ENCODE measurements around the gene NSD2.
"Not testable (repeated sequence)": the region's sequence is repeated elsewhere in the genome, so short reads cannot be mapped to it uniquely, and the experiment has no call there.

The NSD2 gene

DNA sequence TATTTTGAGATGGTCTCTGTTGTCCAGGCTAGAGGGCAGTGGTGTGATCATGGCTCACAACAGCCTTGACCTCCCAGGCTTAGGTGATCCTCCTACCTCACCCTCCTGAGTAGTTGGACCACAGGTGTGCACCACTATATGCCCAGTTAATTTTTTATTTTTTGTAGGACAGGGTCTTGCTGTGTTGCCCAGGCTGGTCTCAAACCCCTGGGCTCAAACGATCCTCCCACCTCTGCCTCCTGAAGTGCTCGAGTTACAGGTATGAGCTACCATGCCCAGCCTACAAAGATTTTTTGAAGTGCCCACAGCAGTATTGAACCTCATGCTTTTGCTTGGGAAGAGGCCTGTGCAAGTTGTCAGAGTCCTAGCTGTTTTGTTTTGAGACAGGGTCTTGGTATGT lies 31.1 kb downstream of the NSD2 start:
- TF ChIP-seq MYC (IDR thresholded peaks at IDR 0.05; ENCODE audit: low read depth, low read length), result no peak
- no peak for TF ChIP-seq POLR2A (IDR thresholded peaks at IDR 0.05; ENCODE audit: extremely low read depth, insufficient read length)
- TF ChIP-seq, protein P1, sequence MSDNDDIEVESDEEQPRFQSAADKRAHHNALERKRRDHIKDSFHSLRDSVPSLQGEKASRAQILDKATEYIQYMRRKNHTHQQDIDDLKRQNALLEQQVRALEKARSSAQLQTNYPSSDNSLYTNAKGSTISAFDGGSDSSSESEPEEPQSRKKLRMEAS (IDR thresholded peaks at IDR 0.05; ENCODE audit: low read depth, low read length), result no peak
- TF ChIP-seq, protein P2, sequence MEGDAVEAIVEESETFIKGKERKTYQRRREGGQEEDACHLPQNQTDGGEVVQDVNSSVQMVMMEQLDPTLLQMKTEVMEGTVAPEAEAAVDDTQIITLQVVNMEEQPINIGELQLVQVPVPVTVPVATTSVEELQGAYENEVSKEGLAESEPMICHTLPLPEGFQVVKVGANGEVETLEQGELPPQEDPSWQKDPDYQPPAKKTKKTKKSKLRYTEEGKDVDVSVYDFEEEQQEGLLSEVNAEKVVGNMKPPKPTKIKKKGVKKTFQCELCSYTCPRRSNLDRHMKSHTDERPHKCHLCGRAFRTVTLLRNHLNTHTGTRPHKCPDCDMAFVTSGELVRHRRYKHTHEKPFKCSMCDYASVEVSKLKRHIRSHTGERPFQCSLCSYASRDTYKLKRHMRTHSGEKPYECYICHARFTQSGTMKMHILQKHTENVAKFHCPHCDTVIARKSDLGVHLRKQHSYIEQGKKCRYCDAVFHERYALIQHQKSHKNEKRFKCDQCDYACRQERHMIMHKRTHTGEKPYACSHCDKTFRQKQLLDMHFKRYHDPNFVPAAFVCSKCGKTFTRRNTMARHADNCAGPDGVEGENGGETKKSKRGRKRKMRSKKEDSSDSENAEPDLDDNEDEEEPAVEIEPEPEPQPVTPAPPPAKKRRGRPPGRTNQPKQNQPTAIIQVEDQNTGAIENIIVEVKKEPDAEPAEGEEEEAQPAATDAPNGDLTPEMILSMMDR (IDR thresholded peaks at IDR 0.05; ENCODE audit: low read depth, low read length), result no peak
- H3K4me3 ChIP-seq (ENCODE audit: low read depth, low read length), result no peak overlapping the region
- no peak for DNase-seq (ENCODE audit: low read depth)

DNA sequence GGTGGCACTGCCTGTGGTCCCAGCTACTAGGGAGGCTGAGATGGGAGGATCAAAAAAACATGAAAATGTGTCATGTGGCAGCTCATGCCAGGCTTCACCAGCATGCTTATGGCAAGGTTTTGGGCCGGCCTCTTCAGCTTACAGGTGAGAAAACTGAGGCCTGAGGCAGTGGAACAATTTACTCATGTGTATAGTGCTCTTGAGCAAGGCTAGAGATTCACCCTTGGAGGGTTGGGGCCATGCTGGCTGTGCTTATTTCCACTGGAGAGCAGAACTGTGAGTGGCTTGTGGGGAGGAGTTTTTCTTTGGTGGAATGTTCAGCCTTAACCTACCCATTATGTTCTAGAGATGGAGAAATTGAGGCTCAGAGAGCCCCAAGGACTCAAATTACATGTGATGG lies 31.8 kb downstream of the NSD2 start:
- no peak for DNase-seq (ENCODE audit: low read depth)
- no peak overlapping the region for H3K4me3 ChIP-seq (ENCODE audit: low read depth, low read length)
- TF ChIP-seq, protein P1 (IDR thresholded peaks at IDR 0.05; ENCODE audit: low read depth, low read length), result no peak
- TF ChIP-seq, protein P2 (IDR thresholded peaks at IDR 0.05; ENCODE audit: low read depth, low read length), result no peak
- no peak for TF ChIP-seq MYC (IDR thresholded peaks at IDR 0.05; ENCODE audit: low read depth, low read length)
- no peak for TF ChIP-seq POLR2A (IDR thresholded peaks at IDR 0.05; ENCODE audit: extremely low read depth, insufficient read length)

DNA sequence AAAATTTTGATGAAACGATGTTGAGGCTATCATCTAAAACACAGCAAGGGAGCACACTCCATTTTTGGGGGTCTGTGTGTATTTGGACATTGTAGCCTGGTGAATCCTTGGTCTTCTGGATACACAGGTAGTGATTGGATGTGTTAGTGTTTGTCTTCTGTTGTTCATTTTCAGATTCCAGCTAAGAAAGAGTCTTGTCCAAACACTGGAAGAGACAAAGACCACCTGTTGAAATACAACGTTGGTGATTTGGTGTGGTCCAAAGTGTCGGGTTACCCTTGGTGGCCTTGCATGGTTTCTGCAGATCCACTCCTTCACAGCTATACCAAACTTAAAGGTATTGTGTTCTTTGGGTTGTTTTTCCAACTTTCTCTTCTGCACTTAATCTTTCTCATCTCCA lies 32.8 kb downstream of the NSD2 start:
- TF ChIP-seq MYC (IDR thresholded peaks at IDR 0.05; ENCODE audit: low read depth, low read length) (no peak), POLR2A (IDR thresholded peaks at IDR 0.05; ENCODE audit: extremely low read depth, insufficient read length) (no peak)
- TF ChIP-seq, protein P2 (IDR thresholded peaks at IDR 0.05; ENCODE audit: low read depth, low read length), result no peak
- TF ChIP-seq, protein P1 (IDR thresholded peaks at IDR 0.05; ENCODE audit: low read depth, low read length), result no peak
- no peak overlapping the region for H3K4me3 ChIP-seq (ENCODE audit: low read depth, low read length)
- DNase-seq (ENCODE audit: low read depth), result no peak

DNA sequence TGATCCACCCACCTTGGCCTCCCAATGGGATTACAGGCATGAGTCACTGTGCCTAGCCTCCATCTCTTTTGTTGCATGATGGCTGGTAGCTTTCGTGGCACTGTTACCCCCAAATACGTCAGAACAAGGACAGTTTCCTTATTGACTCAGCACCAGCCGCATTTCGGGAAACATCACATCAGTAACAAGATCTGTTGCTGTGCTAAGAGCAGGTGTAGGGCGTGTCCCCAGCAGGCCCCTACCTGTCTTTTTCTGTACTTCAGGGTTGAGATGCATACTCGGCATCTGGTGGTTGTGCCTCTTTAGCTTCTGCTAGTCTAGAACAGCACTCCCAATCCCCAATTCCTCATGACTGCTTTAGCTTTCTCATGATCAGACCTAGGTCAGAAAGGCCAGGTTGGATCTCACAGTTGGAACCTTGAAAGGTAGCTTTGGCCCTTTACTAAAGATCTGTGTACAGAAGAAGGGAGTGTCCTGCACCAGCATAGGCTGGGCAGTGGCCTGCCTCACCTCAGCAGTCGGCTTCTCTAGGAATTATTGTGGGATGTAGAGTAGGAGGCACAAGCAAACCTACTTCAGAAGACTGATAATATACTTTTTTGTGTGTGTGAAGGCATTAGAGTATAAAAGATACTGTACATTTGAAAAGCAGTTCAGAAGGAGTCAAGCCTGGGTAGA lies 36.8 kb downstream of the NSD2 start:
- no peak for DNase-seq (ENCODE audit: low read depth)
- H3K4me3 ChIP-seq (ENCODE audit: low read depth, low read length), result no peak overlapping the region
- TF ChIP-seq, protein P2 (IDR thresholded peaks at IDR 0.05; ENCODE audit: low read depth, low read length), result no peak
- TF ChIP-seq, protein P1 (IDR thresholded peaks at IDR 0.05; ENCODE audit: low read depth, low read length), result no peak
- TF ChIP-seq MYC (IDR thresholded peaks at IDR 0.05; ENCODE audit: low read depth, low read length) (no peak), POLR2A (IDR thresholded peaks at IDR 0.05; ENCODE audit: extremely low read depth, insufficient read length) (no peak)

DNA sequence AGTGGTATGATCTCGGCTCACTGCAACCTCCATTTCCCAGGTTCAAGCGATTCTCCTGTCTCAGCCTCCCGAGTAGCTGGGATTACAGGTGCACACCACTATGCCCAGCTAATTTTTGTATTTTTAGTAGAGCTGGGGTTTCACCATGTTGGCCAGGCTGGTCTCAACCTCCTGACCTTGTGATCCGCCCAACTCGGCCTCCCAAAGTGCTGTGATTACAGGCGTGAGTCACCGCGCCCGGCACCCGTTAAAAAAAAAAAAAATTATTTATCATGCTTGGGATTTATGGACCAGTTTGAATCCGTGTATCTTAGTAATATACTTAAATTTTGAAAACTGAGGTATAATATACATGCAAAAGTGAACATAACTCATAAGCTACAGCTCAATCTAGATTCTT lies 38.5 kb downstream of the NSD2 start:
- not testable (repeated sequence) for DNase-seq (ENCODE audit: low read depth); H3K4me3 ChIP-seq (ENCODE audit: low read depth, low read length)

DNA sequence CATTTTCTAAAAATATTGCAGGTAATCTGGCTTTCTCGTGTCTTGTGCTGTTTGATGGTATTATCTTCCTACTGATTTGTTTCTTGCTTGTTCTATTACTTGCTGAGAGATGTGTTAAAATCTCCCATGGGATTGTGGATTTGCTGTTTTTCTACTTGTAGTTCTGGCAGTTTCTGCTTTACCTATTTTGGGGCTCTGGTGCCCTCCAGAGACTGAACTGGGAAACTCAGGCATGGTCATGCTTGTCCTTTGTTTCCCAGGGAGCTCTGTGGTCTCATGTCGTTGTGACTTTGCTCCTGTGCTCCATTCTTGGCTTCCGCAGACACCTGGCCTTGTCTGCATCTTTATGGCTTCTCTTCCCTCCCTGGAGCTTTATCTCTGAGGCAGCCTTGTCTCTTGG lies 39.5 kb downstream of the NSD2 start:
- H3K4me3 ChIP-seq (ENCODE audit: low read depth, low read length), result no peak overlapping the region
- DNase-seq (ENCODE audit: low read depth), result peak; percentile 70
- TF ChIP-seq, protein P1 (IDR thresholded peaks at IDR 0.05; ENCODE audit: low read depth, low read length), result no peak
- TF ChIP-seq MYC (IDR thresholded peaks at IDR 0.05; ENCODE audit: low read depth, low read length) (no peak), POLR2A (IDR thresholded peaks at IDR 0.05; ENCODE audit: extremely low read depth, insufficient read length) (no peak)
- TF ChIP-seq, protein P2 (IDR thresholded peaks at IDR 0.05; ENCODE audit: low read depth, low read length), result peak; percentile 73

DNA sequence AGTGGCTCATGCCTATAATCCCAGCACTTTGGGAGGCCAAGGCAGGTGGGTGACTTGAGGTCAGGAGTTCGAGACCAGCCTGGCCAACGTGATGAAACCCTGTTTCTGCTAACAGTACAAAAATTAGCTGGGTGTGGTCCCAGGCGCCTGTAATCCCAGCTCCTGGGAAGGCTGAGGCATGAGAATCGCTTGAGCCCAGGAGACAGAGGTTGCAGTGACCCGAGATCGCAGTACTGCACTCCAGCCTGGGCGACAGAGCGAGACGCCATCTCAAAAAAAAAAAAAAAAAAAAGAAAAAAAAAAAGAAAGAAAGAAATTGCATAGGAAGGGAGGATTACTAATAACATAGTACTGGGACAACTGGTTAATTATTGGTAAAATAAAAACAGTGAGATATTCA lies 40.1 kb downstream of the NSD2 start:
- DNase-seq (ENCODE audit: low read depth); H3K4me3 ChIP-seq (ENCODE audit: low read depth, low read length): not testable (repeated sequence)
